OCI-LY3 (cell line): ENCODE measurements around the gene ECHDC1.

Experiments
- H2AFZ ChIP-seq: fragments of 200-600, 300-600 bp; shearing (Covaris generic); 2 replicates; pipeline ENCODE4 v1.6.0; 2014; ENCODE audit warnings: antibody characterized with exemption, low read depth, low read length
- H3K27ac ChIP-seq: fragments of 200-600, 300-600 bp; sonication (generic); 2 replicates; pipeline ENCODE4 v1.5.1; 2014; ENCODE audit warnings: mild to moderate bottlenecking, low read length, moderate library complexity, mixed read lengths
- H3K27me3 ChIP-seq: fragments of 200-600, 300-600 bp; sonication (generic); 2 replicates; pipeline ENCODE4 v1.6.1; 2014; ENCODE audit warnings: low read depth, low read length, mixed read lengths
- H3K36me3 ChIP-seq: fragments of 200-600, 300-600 bp; sonication (generic); replicated peaks from 2 replicates; pipeline ENCODE3; 2014; ENCODE audit warnings: low read depth, low read length, mixed read lengths
- H3K4me1 ChIP-seq: fragments of 300-600, 200-600 bp; sonication (generic); 2 replicates; pipeline ENCODE4 v1.6.1; 2014; ENCODE audit warnings: low read length, mixed read lengths
- H3K4me2 ChIP-seq: fragments of 200-600, 300-600 bp; sonication (generic); 2 replicates; pipeline ENCODE4 v1.6.1; 2014; ENCODE audit warnings: low read length, mixed read lengths
- H3K4me3 ChIP-seq: fragments of 300-600, 200-600 bp; sonication (generic); 2 replicates; pipeline ENCODE4 v1.5.1; 2014; ENCODE audit warnings: antibody characterized with exemption, mild to moderate bottlenecking, low read length, moderate library complexity
- H3K79me2 ChIP-seq: fragments of 300-600, 200-600 bp; shearing (Covaris generic); 2 replicates; pipeline ENCODE4 v1.6.1; 2014; ENCODE audit warnings: mild to moderate bottlenecking, low read length, mixed read lengths
- H3K9ac ChIP-seq: fragments of 300-600, 200-600 bp; shearing (Covaris generic); 2 replicates; pipeline ENCODE4 v1.6.0; 2014; ENCODE audit warnings: mild to moderate bottlenecking, low read length, moderate library complexity
- H3K9me3 ChIP-seq: fragments of 200-600, 300-600 bp; shearing (Covaris generic); 2 replicates; pipeline ENCODE4 v1.6.1; 2014; ENCODE audit warnings: low read length, mixed read lengths; ENCODE audit not compliant: insufficient read depth
- H4K20me1 ChIP-seq: fragments of 200-600, 300-600 bp; sonication (generic); 2 replicates; pipeline ENCODE4 v1.6.1; 2016; ENCODE audit warnings: low read length, mixed read lengths; ENCODE audit not compliant: insufficient read depth
- CTCF ChIP-seq: fragments of 200-600, 300-600 bp; sonication (generic); IDR thresholded peaks from 2 replicates; pipeline ENCODE4 v1.5.1; 2014; ENCODE audit warnings: antibody characterized with exemption, low read length, low read depth
- EZH2phosphoT487 ChIP-seq: fragments of 200-600 bp; shearing (Covaris generic); IDR thresholded peaks from 2 replicates; pipeline ENCODE4 v1.6.1; 2018; ENCODE audit warnings: antibody characterized with exemption, mixed run types, low read depth

The ECHDC1 gene

GRCh38 chr6:127365874-127366273 is 22.5 kb upstream of the ECHDC1 start:
- TF ChIP-seq EZH2phosphoT487 (no peak), CTCF (no peak)
- no peaks in the 10 kb centered on the region for H3K79me2 ChIP-seq
- H4K20me1 ChIP-seq: no peaks in the 10 kb centered on the region
- H3K4me1 ChIP-seq: no peaks in the 10 kb centered on the region
- H3K9ac ChIP-seq: no peak overlapping the region
- H3K27ac ChIP-seq: no peak overlapping the region
- no peak overlapping the region for H3K4me3 ChIP-seq
- H2AFZ ChIP-seq: no peak overlapping the region
- H3K9me3 ChIP-seq: no peaks in the 10 kb centered on the region
- H3K36me3 ChIP-seq: no peaks in the 10 kb centered on the region
- no peak overlapping the region for H3K4me2 ChIP-seq
- H3K27me3 ChIP-seq: no peaks in the 10 kb centered on the region

GRCh38 chr6:127352524-127352923 is 9.1 kb upstream of the ECHDC1 start:
- H3K4me3 ChIP-seq: no peak overlapping the region
- H2AFZ ChIP-seq: no peak overlapping the region
- no peak for TF ChIP-seq CTCF
- TF ChIP-seq EZH2phosphoT487: no peak
- no peak overlapping the region for H3K9ac ChIP-seq
- no peak overlapping the region for H3K4me2 ChIP-seq
- no peaks in the 10 kb centered on the region for H3K9me3 ChIP-seq
- no peaks in the 10 kb centered on the region for H4K20me1 ChIP-seq
- no peaks in the 10 kb centered on the region for H3K36me3 ChIP-seq
- H3K27me3 ChIP-seq: no peaks in the 10 kb centered on the region
- no peaks in the 10 kb centered on the region for H3K4me1 ChIP-seq
- H3K79me2 ChIP-seq: no peaks in the 10 kb centered on the region
- H3K27ac ChIP-seq: no peak overlapping the region

- no peak overlapping the region for H3K4me3 ChIP-seq
- no peaks in the 10 kb centered on the region for H3K36me3 ChIP-seq
- no peaks in the 10 kb centered on the region for H4K20me1 ChIP-seq
- H3K4me2 ChIP-seq: no peak overlapping the region
- H3K27me3 ChIP-seq: no peaks in the 10 kb centered on the region
- no peak overlapping the region for H3K9ac ChIP-seq
- H3K79me2 ChIP-seq: no peaks in the 10 kb centered on the region; the same call in 1 of the 2 replicates
- H3K27ac ChIP-seq: no peak overlapping the region
- no peak overlapping the region for H2AFZ ChIP-seq
- H3K4me1 ChIP-seq: no peaks in the 10 kb centered on the region
- no peaks in the 10 kb centered on the region for H3K9me3 ChIP-seq
- TF ChIP-seq EZH2phosphoT487 (no peak), CTCF (no peak)
These were observed 6.6 kb upstream of the ECHDC1 start for GRCh38 chr6:127349980-127350379.

GRCh38 chr6:127348028-127348661 is 4.7 kb upstream of the ECHDC1 start:
- no peak overlapping the region for H3K4me2 ChIP-seq
- no peak overlapping the region for H3K27ac ChIP-seq
- H3K9ac ChIP-seq: no peak overlapping the region
- no peak for TF ChIP-seq CTCF
- TF ChIP-seq EZH2phosphoT487: no peak
- peaks cover 5% of the 10 kb centered on the region for H3K4me1 ChIP-seq
- H2AFZ ChIP-seq: no peak overlapping the region
- H3K4me3 ChIP-seq: no peak overlapping the region
- no peaks in the 10 kb centered on the region for H4K20me1 ChIP-seq
- H3K36me3 ChIP-seq: no peaks in the 10 kb centered on the region
- H3K79me2 ChIP-seq: peaks cover 16% of the 10 kb centered on the region
- no peaks in the 10 kb centered on the region for H3K9me3 ChIP-seq
- H3K27me3 ChIP-seq: no peaks in the 10 kb centered on the region
